ENCODE data around the gene ACE.

- TF ChIP-seq CTCF (conservative IDR thresholded peaks at IDR 0.05; ENCODE audit: low read depth, low read length) (no peak), EZH2 (IDR thresholded peaks at IDR 0.05; ENCODE audit: low read length, unreplicated experiment) (no peak), EZH2phosphoT487 (IDR thresholded peaks at IDR 0.05; ENCODE audit: borderline replicate concordance, low read length) (no peak)
Observed at GRCh38 chr17:63530557-63531021, 53.7 kb downstream of the ACE start.

Measured in PC-3 (cell line).